ENCODE results near the gene ADAMTS12.
A peak's percentile ranks its signal among the peaks of the same experiment; 100 is the strongest.
"Not testable (repeated sequence)": the region's sequence is repeated elsewhere in the genome, so short reads cannot be mapped to it uniquely, and the experiment has no call there.

The ADAMTS12 gene

DNA sequence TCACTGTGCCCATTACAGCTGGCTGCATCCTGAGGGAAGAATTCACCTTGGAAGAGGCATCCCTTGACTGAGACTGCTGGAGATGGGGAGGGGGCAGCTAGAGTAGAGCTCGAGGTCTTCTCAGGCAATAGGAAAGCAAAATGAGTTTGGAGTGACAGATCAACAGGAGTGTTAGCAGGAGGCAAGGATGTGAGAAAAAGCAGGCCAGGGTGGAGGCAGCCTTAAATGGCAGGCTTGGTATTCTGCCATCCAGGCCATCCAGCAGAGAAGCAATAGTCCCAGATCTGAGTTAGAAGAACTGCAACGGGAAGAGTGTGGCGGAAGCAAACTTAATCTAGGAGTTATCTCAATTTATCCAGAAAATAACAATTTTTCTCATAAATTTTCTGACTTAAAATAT lies 6.1 kb downstream of the ADAMTS12 start:
- Histone ChIP-seq H3K4me3 (ENCODE audit: severe bottlenecking) (no peak overlapping the region), H3K9me3 (ENCODE audit: severe bottlenecking) (no peaks in the 10 kb centered on the region), H3K36me3 (ENCODE audit: low read depth) (no peaks in the 10 kb centered on the region), H3K27ac (ENCODE audit: poor library complexity, severe bottlenecking) (no peak overlapping the region), H3K4me1 (ENCODE audit: insufficient read depth, poor library complexity, severe bottlenecking) (no peaks in the 10 kb centered on the region), H3K27me3 (ENCODE audit: insufficient read depth, poor library complexity, severe bottlenecking) (peaks cover 10% of the 10 kb centered on the region)
- no peak for DNase-seq (ENCODE audit: low spot score)
- TF ChIP-seq, protein P1, sequence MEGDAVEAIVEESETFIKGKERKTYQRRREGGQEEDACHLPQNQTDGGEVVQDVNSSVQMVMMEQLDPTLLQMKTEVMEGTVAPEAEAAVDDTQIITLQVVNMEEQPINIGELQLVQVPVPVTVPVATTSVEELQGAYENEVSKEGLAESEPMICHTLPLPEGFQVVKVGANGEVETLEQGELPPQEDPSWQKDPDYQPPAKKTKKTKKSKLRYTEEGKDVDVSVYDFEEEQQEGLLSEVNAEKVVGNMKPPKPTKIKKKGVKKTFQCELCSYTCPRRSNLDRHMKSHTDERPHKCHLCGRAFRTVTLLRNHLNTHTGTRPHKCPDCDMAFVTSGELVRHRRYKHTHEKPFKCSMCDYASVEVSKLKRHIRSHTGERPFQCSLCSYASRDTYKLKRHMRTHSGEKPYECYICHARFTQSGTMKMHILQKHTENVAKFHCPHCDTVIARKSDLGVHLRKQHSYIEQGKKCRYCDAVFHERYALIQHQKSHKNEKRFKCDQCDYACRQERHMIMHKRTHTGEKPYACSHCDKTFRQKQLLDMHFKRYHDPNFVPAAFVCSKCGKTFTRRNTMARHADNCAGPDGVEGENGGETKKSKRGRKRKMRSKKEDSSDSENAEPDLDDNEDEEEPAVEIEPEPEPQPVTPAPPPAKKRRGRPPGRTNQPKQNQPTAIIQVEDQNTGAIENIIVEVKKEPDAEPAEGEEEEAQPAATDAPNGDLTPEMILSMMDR (IDR thresholded peaks at IDR 0.05; ENCODE audit: poor library complexity, severe bottlenecking): no peak
- ATAC-seq (ENCODE audit: low read depth): no peak

GRCh38 chr5:33883482-33883881 lies 8.3 kb downstream of the ADAMTS12 start:
- Histone ChIP-seq H3K27ac (ENCODE audit: poor library complexity, severe bottlenecking) (no peak overlapping the region), H3K36me3 (ENCODE audit: low read depth) (no peaks in the 10 kb centered on the region), H3K4me3 (ENCODE audit: severe bottlenecking) (no peak overlapping the region), H3K4me1 (ENCODE audit: insufficient read depth, poor library complexity, severe bottlenecking) (no peaks in the 10 kb centered on the region), H3K9me3 (ENCODE audit: severe bottlenecking) (no peaks in the 10 kb centered on the region), H3K27me3 (ENCODE audit: insufficient read depth, poor library complexity, severe bottlenecking) (peaks cover 10% of the 10 kb centered on the region)
- no peak for DNase-seq (ENCODE audit: low spot score)
- ATAC-seq (ENCODE audit: low read depth): no peak
- TF ChIP-seq, protein P1 (IDR thresholded peaks at IDR 0.05; ENCODE audit: poor library complexity, severe bottlenecking): no peak

GRCh38 chr5:33880319-33880718 lies 11.5 kb downstream of the ADAMTS12 start:
- peaks cover 10% of the 10 kb centered on the region for H3K27me3 ChIP-seq (ENCODE audit: insufficient read depth, poor library complexity, severe bottlenecking)
- ATAC-seq (ENCODE audit: low read depth): no peak
- TF ChIP-seq, protein P1 (IDR thresholded peaks at IDR 0.05; ENCODE audit: poor library complexity, severe bottlenecking): no peak
- no peaks in the 10 kb centered on the region for H3K36me3 ChIP-seq (ENCODE audit: low read depth)
- no peak for DNase-seq (ENCODE audit: low spot score)
- peaks cover 4% of the 10 kb centered on the region for H3K9me3 ChIP-seq (ENCODE audit: severe bottlenecking)
- no peak overlapping the region for H3K27ac ChIP-seq (ENCODE audit: poor library complexity, severe bottlenecking)
- H3K4me3 ChIP-seq (ENCODE audit: severe bottlenecking): no peak overlapping the region
- H3K4me1 ChIP-seq (ENCODE audit: insufficient read depth, poor library complexity, severe bottlenecking): no peaks in the 10 kb centered on the region

DNA sequence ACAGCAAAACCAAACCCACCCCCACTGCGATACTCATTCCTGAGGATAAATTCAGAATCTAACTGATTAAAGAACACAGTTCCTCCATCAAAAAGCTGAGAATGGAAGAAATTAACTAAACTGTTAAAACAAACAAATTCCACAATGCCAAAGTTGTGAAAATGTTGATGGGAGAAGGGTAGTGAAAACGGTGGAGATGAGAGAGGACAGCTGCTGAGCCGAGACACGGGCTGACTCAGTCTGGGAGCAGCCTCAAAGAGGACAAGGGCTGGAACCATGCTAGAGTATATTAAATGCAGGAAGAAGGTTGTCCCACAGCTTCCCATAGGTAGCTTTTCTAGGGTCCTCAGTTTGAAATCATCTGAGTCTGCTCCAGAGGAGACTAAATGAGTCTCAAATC lies 14.3 kb downstream of the ADAMTS12 start:
- Histone ChIP-seq H3K9me3 (ENCODE audit: severe bottlenecking) (peaks cover 4% of the 10 kb centered on the region), H3K4me1 (ENCODE audit: insufficient read depth, poor library complexity, severe bottlenecking) (no peaks in the 10 kb centered on the region), H3K27me3 (ENCODE audit: insufficient read depth, poor library complexity, severe bottlenecking) (peaks cover 8% of the 10 kb centered on the region), H3K36me3 (ENCODE audit: low read depth) (no peaks in the 10 kb centered on the region), H3K27ac (ENCODE audit: poor library complexity, severe bottlenecking) (no peak overlapping the region), H3K4me3 (ENCODE audit: severe bottlenecking) (no peak overlapping the region)
- TF ChIP-seq, protein P1 (IDR thresholded peaks at IDR 0.05; ENCODE audit: poor library complexity, severe bottlenecking): no peak
- ATAC-seq (ENCODE audit: low read depth) (no peak), DNase-seq (ENCODE audit: low spot score) (no peak)

DNA sequence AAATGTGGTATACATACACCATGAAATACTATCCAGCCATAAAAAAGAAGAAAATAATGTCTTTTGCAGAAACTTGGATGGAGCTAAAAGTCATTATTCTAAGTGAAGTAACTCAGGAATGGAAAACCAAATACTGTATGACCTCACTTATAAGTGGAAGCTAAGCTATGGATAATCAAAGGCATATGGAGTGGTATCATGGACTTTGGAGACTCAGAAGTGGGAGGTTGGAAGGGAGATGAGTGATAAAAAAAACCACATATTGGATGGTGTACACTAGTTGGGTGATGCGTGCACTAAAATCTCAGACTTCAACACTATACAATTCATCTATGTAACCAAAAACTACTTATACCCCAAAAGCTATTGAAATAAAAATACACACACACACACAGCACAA lies 24.5 kb downstream of the ADAMTS12 start:
- no peak for ATAC-seq (ENCODE audit: low read depth)
- TF ChIP-seq, protein P1 (IDR thresholded peaks at IDR 0.05; ENCODE audit: poor library complexity, severe bottlenecking): no peak
- Histone ChIP-seq H3K36me3 (ENCODE audit: low read depth) (no peaks in the 10 kb centered on the region), H3K4me1 (ENCODE audit: insufficient read depth, poor library complexity, severe bottlenecking) (no peaks in the 10 kb centered on the region), H3K27me3 (ENCODE audit: insufficient read depth, poor library complexity, severe bottlenecking) (no peaks in the 10 kb centered on the region), H3K27ac (ENCODE audit: poor library complexity, severe bottlenecking) (no peak overlapping the region), H3K4me3 (ENCODE audit: severe bottlenecking) (no peak overlapping the region), H3K9me3 (ENCODE audit: severe bottlenecking) (peaks cover 2% of the 10 kb centered on the region)
- DNase-seq (ENCODE audit: low spot score): no peak

DNA sequence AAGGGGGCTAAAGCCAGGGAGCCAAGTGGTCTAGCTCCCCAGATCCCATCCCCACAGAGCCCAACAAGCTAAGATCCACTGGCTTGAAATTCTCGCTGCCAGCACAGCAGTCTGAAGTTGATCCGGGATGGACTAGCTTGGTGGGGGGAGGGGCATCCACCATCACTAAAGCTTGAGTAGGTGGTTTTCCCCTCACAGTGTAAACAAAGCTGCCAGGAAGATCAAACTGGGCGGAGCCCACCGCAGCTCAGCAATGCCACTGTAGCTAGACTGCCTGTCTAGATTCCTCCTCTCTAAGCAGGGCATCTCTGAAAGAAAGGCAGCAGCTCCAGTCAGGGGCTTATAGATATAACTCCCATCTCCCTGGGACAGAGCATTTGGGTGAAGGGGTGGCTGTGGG lies 32.6 kb downstream of the ADAMTS12 start:
- H3K4me3 ChIP-seq (ENCODE audit: severe bottlenecking); H3K9me3 ChIP-seq (ENCODE audit: severe bottlenecking); H3K36me3 ChIP-seq (ENCODE audit: low read depth); DNase-seq (ENCODE audit: low spot score); H3K27me3 ChIP-seq (ENCODE audit: insufficient read depth, poor library complexity, severe bottlenecking); H3K4me1 ChIP-seq (ENCODE audit: insufficient read depth, poor library complexity, severe bottlenecking); H3K27ac ChIP-seq (ENCODE audit: poor library complexity, severe bottlenecking): not testable (repeated sequence)
- peak; percentile 69 for ATAC-seq (ENCODE audit: low read depth)

Data from RWPE2 (cell line).